Medulla oblongata (tissue), 1 donor: ENCODE results near the gene E2F7.

Experiments
- DNase-seq: peaks from one replicate; pipeline ENCODE4 v3.0.0-alpha.2; 2015; ENCODE audit errors: extremely low spot score

Gene E2F7

GRCh38 chr12:77019920-77020319 is 45.4 kb downstream of the E2F7 start:
- DNase-seq, result no peak

GRCh38 chr12:77016606-77017005 is 48.8 kb downstream of the E2F7 start:
- DNase-seq, result no peak

GRCh38 chr12:77013091-77013490 is 52.3 kb downstream of the E2F7 start:
- DNase-seq, result no peak

GRCh38 chr12:77010691-77011548 is 54.4 kb downstream of the E2F7 start:
- peak; percentile 82 for DNase-seq

- DNase-seq, result no peak
Observed at GRCh38 chr12:77007476-77007875, 57.9 kb downstream of the E2F7 start.

- no peak for DNase-seq
Observed at GRCh38 chr12:77005611-77006098, 59.7 kb downstream of the E2F7 start.

- no peak for DNase-seq
Observed at GRCh38 chr12:77003914-77004313, 61.5 kb downstream of the E2F7 start.

- no peak for DNase-seq
Observed at GRCh38 chr12:77003246-77003645, 62.1 kb downstream of the E2F7 start.

GRCh38 chr12:77002382-77002781 is 63.0 kb downstream of the E2F7 start:
- DNase-seq, result no peak

- no peak for DNase-seq
Observed at GRCh38 chr12:77001276-77001675, 64.1 kb downstream of the E2F7 start.

GRCh38 chr12:76998908-76999556 is 66.3 kb downstream of the E2F7 start:
- no peak for DNase-seq

- DNase-seq, result no peak
Observed at GRCh38 chr12:76998386-76998785, 67.0 kb downstream of the E2F7 start.

- no peak for DNase-seq
Observed at GRCh38 chr12:76997011-76997780, 68.2 kb downstream of the E2F7 start.

GRCh38 chr12:76990716-76991115 is 74.7 kb downstream of the E2F7 start:
- no peak for DNase-seq

- no peak for DNase-seq
Observed at GRCh38 chr12:76984566-76984965, 80.8 kb downstream of the E2F7 start.

- DNase-seq, result no peak
Observed at GRCh38 chr12:76983420-76983819, 81.9 kb downstream of the E2F7 start.

GRCh38 chr12:76980196-76980595 is 85.2 kb downstream of the E2F7 start:
- DNase-seq, result no peak

- DNase-seq, result no peak
Observed at GRCh38 chr12:76976777-76977382, 88.5 kb downstream of the E2F7 start.
